GM23338 (cell line): Measurements from ENCODE around the gene PRR12. TPM values are rescaled to one million over a fixed set of nuclear protein-coding genes. Genes with fewer than 3 reads are reported as not detected.
A peak's percentile ranks its signal among the peaks of the same experiment; 100 is the strongest.
"Not testable (repeated sequence)": the region's sequence is repeated elsewhere in the genome, so short reads cannot be mapped to it uniquely, and the experiment has no call there.

ENCODE experiments used
- ATAC-seq: fragments of 200-7000 bp; cut with Tn5 transposase; 3 replicates; pipeline ENCODE4 v1.9.1; 2020
- DNase-seq: peaks from one replicate; pipeline ENCODE4 v3.0.0-alpha.2; 2015; ENCODE audit warnings: low spot score
- H2AFZ ChIP-seq: fragments of 200-600 bp; sonication (generic); 2 replicates; pipeline ENCODE4 v1.8.0; 2016; ENCODE audit warnings: antibody characterized with exemption, mild to moderate bottlenecking, moderate library complexity
- H3F3A ChIP-seq: fragments of 200-600 bp; sonication (generic); replicated peaks from 2 replicates; pipeline ENCODE4 v1.8.0; 2017; ENCODE audit warnings: antibody characterized with exemption, mixed run types, low read depth
- H3K27ac ChIP-seq: fragments of 200-600 bp; sonication (generic); 2 replicates; pipeline ENCODE4 v1.6.1; 2016; ENCODE audit warnings: low read depth
- H3K27me3 ChIP-seq: fragments of 200-600 bp; sonication (generic); 2 replicates; pipeline ENCODE4 v1.8.0; 2016; ENCODE audit warnings: mild to moderate bottlenecking, mixed run types, moderate library complexity; ENCODE audit not compliant: insufficient read depth
- H3K36me3 ChIP-seq: fragments of 200-600 bp; sonication (generic); 2 replicates; pipeline ENCODE4 v1.8.0; 2016; ENCODE audit warnings: mild to moderate bottlenecking; ENCODE audit not compliant: insufficient read depth
- H3K4me1 ChIP-seq: fragments of 200-600 bp; sonication (generic); 2 replicates; pipeline ENCODE4 v1.8.0; 2016; ENCODE audit warnings: mild to moderate bottlenecking, moderate library complexity; ENCODE audit not compliant: insufficient read depth
- H3K4me2 ChIP-seq: fragments of 200-600 bp; sonication (generic); 2 replicates; pipeline ENCODE4 v1.7.1; 2017; ENCODE audit warnings: mixed run types
- H3K4me3 ChIP-seq: fragments of 200-600 bp; sonication (generic); 2 replicates; pipeline ENCODE4 v1.6.1; 2016; ENCODE audit warnings: mixed run types
- H3K79me2 ChIP-seq: fragments of 200-600 bp; sonication (generic); replicated peaks from 2 replicates; pipeline ENCODE4 v1.8.0; 2017; ENCODE audit warnings: mild to moderate bottlenecking; ENCODE audit not compliant: insufficient read depth
- H3K9me2 ChIP-seq: fragments of 200-600 bp; sonication (generic); 2 replicates; pipeline ENCODE4 v1.8.0; 2017; ENCODE audit not compliant: insufficient read depth
- H4K20me1 ChIP-seq: fragments of 200-600 bp; sonication (generic); replicated peaks from 2 replicates; pipeline ENCODE4 v1.8.0; 2017; ENCODE audit warnings: mild to moderate bottlenecking; ENCODE audit not compliant: insufficient read depth
- H3K27ac Mint-ChIP-seq: 2 replicates; pipeline ENCODE4 v1.8.0; 2020; ENCODE audit warnings: inconsistent platforms, mild to moderate bottlenecking, moderate library complexity, mixed read lengths
- H3K27me3 Mint-ChIP-seq: 3 replicates; pipeline ENCODE4 v1.8.0; 2022; ENCODE audit warnings: low read depth, mild to moderate bottlenecking, moderate library complexity, mixed read lengths, inconsistent platforms; ENCODE audit not compliant: insufficient read depth, poor library complexity
- H3K36me3 Mint-ChIP-seq: 3 replicates; pipeline ENCODE4 v1.8.0; 2021; ENCODE audit warnings: low read depth, mild to moderate bottlenecking, inconsistent platforms, moderate library complexity, mixed read lengths
- H3K4me1 Mint-ChIP-seq: 3 replicates; pipeline ENCODE4 v1.8.0; 2020; ENCODE audit warnings: mild to moderate bottlenecking, inconsistent platforms, mixed read lengths
- H3K4me3 Mint-ChIP-seq: 3 replicates; pipeline ENCODE4 v1.8.0; 2021; ENCODE audit warnings: moderate library complexity, mild to moderate bottlenecking, inconsistent platforms, mixed read lengths
- H3K9me3 Mint-ChIP-seq: 3 replicates; pipeline ENCODE4 v1.8.0; 2020; ENCODE audit warnings: moderate library complexity, mild to moderate bottlenecking, inconsistent platforms, mixed read lengths
- CREB1 ChIP-seq: fragments of 250-450 bp; sonication (Bioruptor Pico); IDR thresholded peaks from 2 replicates; pipeline ENCODE4 v1.5.0; 2020; ENCODE audit warnings: low read depth, mild to moderate bottlenecking, moderate library complexity
- ETS1 ChIP-seq: IDR thresholded peaks from 2 replicates; pipeline ENCODE4 v1.6.1; 2016; ENCODE audit warnings: antibody characterized with exemption
- EZH2 ChIP-seq: fragments of 200-600 bp; sonication (generic); IDR thresholded peaks from one replicate; pipeline ENCODE4 v1.8.0; 2017; ENCODE audit warnings: antibody characterized with exemption, mild to moderate bottlenecking, low read depth; ENCODE audit not compliant: unreplicated experiment
- POLR2AphosphoS5 ChIP-seq: IDR thresholded peaks from 2 replicates; pipeline ENCODE4 v1.6.1; 2016; ENCODE audit warnings: antibody characterized with exemption, low read depth
- ZNF331 ChIP-seq: fragments of 250-450 bp; sonication (Bioruptor Pico); IDR thresholded peaks from 2 replicates; pipeline ENCODE4 v1.5.0; 2020; ENCODE audit warnings: low read depth, mild to moderate bottlenecking, moderate library complexity
- polyA plus RNA-seq: library from polyadenylated mRNA; unstranded; fragments of >200 nt; fragmentation: Nextera tagmentation; extraction: Ambion mirVana; gene quantifications from 2 replicates; pipeline ENCODE4 v1.2.1, GENCODE V29; 2016
- total RNA-seq: library from RNA; depleted of rRNA; stranded (reverse); fragments of >200 nt; shearing (Covaris generic); gene quantifications from 2 replicates; pipeline ENCODE4 v1.2.3, GENCODE V29; 2014

PRR12 gene
- total and polyA plus RNA-seq, 2 experiments from 2014 or later: 8.6 to 41.6 TPM

- peaks cover 7% of the 10 kb centered on the region; the same call in 1 of the 2 replicates for H3K36me3 ChIP-seq
- H2AFZ ChIP-seq: no peak overlapping the region
- Mint-ChIP-seq H3K27me3 (peaks cover 25% of the 10 kb centered on the region), H3K36me3 (peaks cover 25% of the 10 kb centered on the region), H3K4me1 (peaks cover 18% of the 10 kb centered on the region), H3K9me3 (peaks cover 2% of the 10 kb centered on the region; the same call in 1 of the 3 replicates), H3K4me3 (0 out of 3 replicates have a peak overlapping the region, but pooled peaks have one; percentile 28), H3K27ac (no peak overlapping the region)
- peak overlapping the region; percentile 75 for H3K27ac ChIP-seq
- no peaks in the 10 kb centered on the region for H3K27me3 ChIP-seq
- H4K20me1 ChIP-seq: peaks cover 10% of the 10 kb centered on the region
- DNase-seq (no peak), ATAC-seq (peak; percentile 8; the same call in 2 of the 3 replicates)
- H3K4me3 ChIP-seq: no peak overlapping the region
- TF ChIP-seq EZH2: no peak
- peak; percentile 52; the same call in 1 of the 2 replicates for TF ChIP-seq POLR2AphosphoS5
- no peak for TF ChIP-seq ETS1
- TF ChIP-seq ZNF331 (CRISPR knock-in tag): no peak
- H3K79me2 ChIP-seq: no peaks in the 10 kb centered on the region
- peaks cover 40% of the 10 kb centered on the region for H3F3A ChIP-seq
- H3K9me2 ChIP-seq: no peaks in the 10 kb centered on the region
- no peak overlapping the region for H3K4me2 ChIP-seq
- H3K4me1 ChIP-seq: peaks cover 12% of the 10 kb centered on the region; the same call in 1 of the 2 replicates
Observed at GRCh38 chr19:49631014-49631588, 40.1 kb downstream of the PRR12 start.

- no peaks in the 10 kb centered on the region for H3K27me3 ChIP-seq
- peaks cover 29% of the 10 kb centered on the region for H3K27me3 Mint-ChIP-seq
- no peak overlapping the region for H3K4me3 ChIP-seq
- H3K36me3 Mint-ChIP-seq: peaks cover 20% of the 10 kb centered on the region
- no peak overlapping the region for H2AFZ ChIP-seq
- no peaks in the 10 kb centered on the region for H3K9me2 ChIP-seq
- no peak for DNase-seq
- peaks cover 24% of the 10 kb centered on the region for H3K4me1 Mint-ChIP-seq
- no peak for TF ChIP-seq CREB1
- TF ChIP-seq EZH2: no peak
- no peak overlapping the region for H3K4me2 ChIP-seq
- H3K9me3 Mint-ChIP-seq: peaks cover 2% of the 10 kb centered on the region; the same call in 1 of the 3 replicates
- no peak overlapping the region for H3K4me3 Mint-ChIP-seq
- ATAC-seq: no peak
- peaks cover 13% of the 10 kb centered on the region; the same call in 1 of the 2 replicates for H3K4me1 ChIP-seq
- no peaks in the 10 kb centered on the region for H3K79me2 ChIP-seq
- peaks cover 39% of the 10 kb centered on the region for H3F3A ChIP-seq
- H3K36me3 ChIP-seq: peaks cover 2% of the 10 kb centered on the region; the same call in 1 of the 2 replicates
- H3K27ac ChIP-seq: no peak overlapping the region
- peaks cover 7% of the 10 kb centered on the region for H4K20me1 ChIP-seq
- H3K27ac Mint-ChIP-seq: no peak overlapping the region
Observed at GRCh38 chr19:49631610-49632192, 40.7 kb downstream of the PRR12 start.

GRCh38 chr19:49632576-49632975 is 41.6 kb downstream of the PRR12 start:
- Histone ChIP-seq H3K27ac (no peak overlapping the region), H3K4me2 (no peak overlapping the region), H3K4me3 (no peak overlapping the region), H3K9me2 (no peaks in the 10 kb centered on the region), H2AFZ (no peak overlapping the region), H3K27me3 (no peaks in the 10 kb centered on the region), H3K79me2 (no peaks in the 10 kb centered on the region), H3K4me1 (peaks cover 14% of the 10 kb centered on the region; the same call in 1 of the 2 replicates), H3K36me3 (no peaks in the 10 kb centered on the region; the same call in 1 of the 2 replicates), H4K20me1 (peaks cover 5% of the 10 kb centered on the region), H3F3A (peaks cover 37% of the 10 kb centered on the region)
- peaks cover 27% of the 10 kb centered on the region for H3K27me3 Mint-ChIP-seq
- H3K36me3 Mint-ChIP-seq: peaks cover 11% of the 10 kb centered on the region; the same call in 2 of the 3 replicates
- H3K4me1 Mint-ChIP-seq: peaks cover 28% of the 10 kb centered on the region
- DNase-seq: no peak
- no peak overlapping the region for H3K27ac Mint-ChIP-seq
- H3K4me3 Mint-ChIP-seq: no peak overlapping the region
- ATAC-seq: no peak
- H3K9me3 Mint-ChIP-seq: peaks cover 2% of the 10 kb centered on the region; the same call in 1 of the 3 replicates
- TF ChIP-seq CREB1: no peak

- not testable (repeated sequence) for H3K79me2 ChIP-seq, H3K9me2 ChIP-seq, ATAC-seq, H3K36me3 ChIP-seq, H3K27me3 ChIP-seq, H3K4me2 ChIP-seq, H3K9me3 Mint-ChIP-seq, H4K20me1 ChIP-seq, H3K27ac ChIP-seq, H2AFZ ChIP-seq, H3K4me3 Mint-ChIP-seq, H3K4me3 ChIP-seq, H3K27ac Mint-ChIP-seq, H3K36me3 Mint-ChIP-seq
- Mint-ChIP-seq H3K4me1 (peaks cover 33% of the 10 kb centered on the region), H3K27me3 (peaks cover 29% of the 10 kb centered on the region)
- DNase-seq: peak; percentile 50
- Histone ChIP-seq H3K4me1 (peaks cover 21% of the 10 kb centered on the region; the same call in 1 of the 2 replicates), H3F3A (peaks cover 33% of the 10 kb centered on the region)
Observed at GRCh38 chr19:49633273-49633672, 42.3 kb downstream of the PRR12 start.
